ENCODE measurements around the gene CNP. TPM values are rescaled to one million over a fixed set of nuclear protein-coding genes. Genes with fewer than 3 reads are reported as not detected.

The CNP gene
- total and polyA plus RNA-seq, 2 of the 8 experiments (the other 6 are each of a cell fraction or from before 2014, with no cell fraction given): 21.9 to 60.6 TPM

GRCh38 chr17:41941168-41941567 is 25.4 kb upstream of the CNP start:
- no peak overlapping the region for H3K18ac ChIP-seq (ENCODE audit: extremely low read depth, low read length)
- no peak overlapping the region for H4K8ac ChIP-seq (ENCODE audit: extremely low read depth, insufficient read depth, low read length)
- 96% methylated on average over 5 of the region's 5 CpGs; no CpG with 5 or more reads in 1 of the 2 experiments for WGBS, 2 experiments (ENCODE audit: extremely low coverage in 1 of 2, insufficient coverage in 1 of 2, insufficient read length in 1 of 2, insufficient replicate concordance in 2 of 2, low coverage in 1 of 2, low lambda C conversion rate in 2 of 2, missing lambda C conversion rate in 1 of 2)
- no peaks in the 10 kb centered on the region for H3K4me1 ChIP-seq (replicated peaks in 1 of 4; ENCODE audit: control insufficient read depth in 3 of 4, insufficient read depth in 4 of 4, low read length in 3 of 4)
- H2BK12ac ChIP-seq (ENCODE audit: low read depth, low read length): no peak overlapping the region
- H3K23me2 ChIP-seq (ENCODE audit: low read depth, low read length): 0 out of 2 replicates have a peak, but pooled peaks cover 2% of the 10 kb centered on the region
- H3K23ac ChIP-seq (ENCODE audit: insufficient read length): no peak overlapping the region
- H4K91ac ChIP-seq (replicated peaks; ENCODE audit: insufficient read length, low read length): no peak overlapping the region
- H4K20me1 ChIP-seq (replicated peaks in 1 of 2; ENCODE audit: control insufficient read depth in 1 of 2, insufficient read depth in 2 of 2, low read length in 2 of 2): no peaks in the 10 kb centered on the region
- H2BK5ac ChIP-seq (ENCODE audit: low read depth, low read length): no peak overlapping the region
- H3K36me3 ChIP-seq (ENCODE audit: control insufficient read depth in 2 of 4, insufficient read depth in 4 of 4, low read length in 3 of 4): no peaks in the 10 kb centered on the region
- no peaks in the 10 kb centered on the region for H3K27me3 ChIP-seq (replicated peaks in 1 of 4; ENCODE audit: control insufficient read depth in 3 of 4, extremely low read depth in 1 of 4, insufficient read depth in 3 of 4, low read length in 3 of 4)
- no peak overlapping the region for H4K5ac ChIP-seq (ENCODE audit: insufficient read length, low read depth, low read length)
- H3K56ac ChIP-seq (replicated peaks; ENCODE audit: insufficient read length, low read depth, low read length): no peak overlapping the region
- H3K4ac ChIP-seq (replicated peaks; ENCODE audit: insufficient read length, low read depth, low read length): no peak overlapping the region
- POLR2A ChIA-PET (ENCODE audit: partially characterized antibody): interaction anchor here (0.7 kb wide), 2 partner anchors 13 to 26 kb away, joined by 3 read pairs; partner anchors contain the start of gene CNP
- H3K27ac ChIP-seq (ENCODE audit: low read depth, low read length): no peak overlapping the region
- no peak overlapping the region for H3K4me3 ChIP-seq (ENCODE audit: extremely low read depth in 1 of 4, insufficient read depth in 2 of 4, low read depth in 3 of 4, low read length in 4 of 4)
- no peak overlapping the region for H2BK120ac ChIP-seq (replicated peaks; ENCODE audit: low read depth, low read length)
- H2BK20ac ChIP-seq (ENCODE audit: low read length): no peak overlapping the region
- no peak overlapping the region for H2BK15ac ChIP-seq (ENCODE audit: low read length)
- H3K9me3 ChIP-seq (ENCODE audit: insufficient read depth in 2 of 2, low read depth in 1 of 2, low read length in 1 of 2): no peaks in the 10 kb centered on the region
- FAIRE-seq: no peak
- H3K4me2 ChIP-seq (ENCODE audit: insufficient read depth in 1 of 2, low read depth in 2 of 2, low read length in 2 of 2): no peak overlapping the region
- H3K9ac ChIP-seq (replicated peaks in 1 of 4; ENCODE audit: extremely low read depth in 1 of 4, low read depth in 3 of 4, low read length in 3 of 4): no peak overlapping the region
- CTCF ChIA-PET (ENCODE audit: partially characterized antibody): interaction anchor here (0.7 to 2.7 kb wide), 2 partner anchors 11 to 18 kb away, joined by 3 to 11 read pairs; partner anchors contain the start of gene ODAD4
- no peaks in the 10 kb centered on the region for H3K79me2 ChIP-seq (ENCODE audit: control insufficient read depth in 1 of 2, insufficient read depth in 2 of 2, low read length in 2 of 2)
- no peaks in the 10 kb centered on the region for H3K79me1 ChIP-seq (ENCODE audit: low read depth, low read length)
- H2AFZ ChIP-seq (ENCODE audit: low read length): no peak overlapping the region
- no peak for DNase-seq (ENCODE audit: low read depth in 1 of 2, low spot score in 2 of 2)
- no peak overlapping the region for H3K14ac ChIP-seq (ENCODE audit: insufficient read length)
- H2AK5ac ChIP-seq (ENCODE audit: low read depth, low read length): no peak overlapping the region
- TF ChIP-seq, protein P1, sequence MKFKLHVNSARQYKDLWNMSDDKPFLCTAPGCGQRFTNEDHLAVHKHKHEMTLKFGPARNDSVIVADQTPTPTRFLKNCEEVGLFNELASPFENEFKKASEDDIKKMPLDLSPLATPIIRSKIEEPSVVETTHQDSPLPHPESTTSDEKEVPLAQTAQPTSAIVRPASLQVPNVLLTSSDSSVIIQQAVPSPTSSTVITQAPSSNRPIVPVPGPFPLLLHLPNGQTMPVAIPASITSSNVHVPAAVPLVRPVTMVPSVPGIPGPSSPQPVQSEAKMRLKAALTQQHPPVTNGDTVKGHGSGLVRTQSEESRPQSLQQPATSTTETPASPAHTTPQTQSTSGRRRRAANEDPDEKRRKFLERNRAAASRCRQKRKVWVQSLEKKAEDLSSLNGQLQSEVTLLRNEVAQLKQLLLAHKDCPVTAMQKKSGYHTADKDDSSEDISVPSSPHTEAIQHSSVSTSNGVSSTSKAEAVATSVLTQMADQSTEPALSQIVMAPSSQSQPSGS (IDR thresholded peaks at IDR 0.05; ENCODE audit: low read length): no peak
- TF ChIP-seq BACH1 (IDR thresholded peaks at IDR 0.05; ENCODE audit: low read length): no peak
- no peak for TF ChIP-seq SIN3A (conservative IDR thresholded peaks at IDR 0.05 in 1 of 2, IDR thresholded peaks at IDR 0.05 in 1 of 2; ENCODE audit: low read depth in 1 of 2, low read length in 2 of 2)
- no peak for TF ChIP-seq JUN (IDR thresholded peaks at IDR 0.05; ENCODE audit: low read depth, low read length)
- TF ChIP-seq SP1 (IDR thresholded peaks at IDR 0.05; ENCODE audit: low read depth, low read length): no peak
- TF ChIP-seq KDM5A (IDR thresholded peaks at IDR 0.05; ENCODE audit: low read length): no peak
- no peak for TF ChIP-seq POLR2A (IDR thresholded peaks at IDR 0.05; ENCODE audit: control extremely low read depth in 1 of 2, low read depth in 2 of 2, low read length in 2 of 2)
- TF ChIP-seq SP2 (IDR thresholded peaks at IDR 0.05; ENCODE audit: low read length): no peak
- no peak for TF ChIP-seq NANOG (IDR thresholded peaks at IDR 0.05; ENCODE audit: insufficient read depth, low read depth, low read length, poor library complexity, severe bottlenecking)
- TF ChIP-seq EZH2 (IDR thresholded peaks at IDR 0.05; ENCODE audit: low read depth, low read length, severe bottlenecking): no peak
- TF ChIP-seq EGR1 (IDR thresholded peaks at IDR 0.05; ENCODE audit: borderline replicate concordance, low read depth, low read length): no peak
- no peak for TF ChIP-seq RXRA (IDR thresholded peaks at IDR 0.05; ENCODE audit: insufficient read depth, low read depth, low read length)
- TF ChIP-seq ASH2L (IDR thresholded peaks at IDR 0.05; ENCODE audit: low read length): no peak

Measured in H1 (cell line).